Measurements from ENCODE around the gene SLC19A1. TPM values are rescaled to one million over a fixed set of nuclear protein-coding genes. Genes with fewer than 3 reads are reported as not detected.

SLC19A1 gene
- total RNA-seq, 4 donors from 2014 or later = 10.7 to 70.8 (median 30.5) TPM

- Histone ChIP-seq H3K9me3 (no peaks in the 10 kb centered on the region), H3K36me3 (no peaks in the 10 kb centered on the region), H3K27me3 (no peaks in the 10 kb centered on the region), H3K27ac (peak overlapping the region in 1 of 4 donors; percentile 21), H3K4me3 (no peak overlapping the region), H3K4me1 (peaks cover 0 to 15% (median 0%) of the 10 kb centered on the region in 4 donors)
- no peak for TF ChIP-seq POLR2A (IDR thresholded peaks at IDR 0.05)
- TF ChIP-seq CTCF (IDR thresholded peaks at IDR 0.05) = no peak
- DNase-seq = peak in 1 of 3 donors; percentile 43
Measured at GRCh38 chr21:45465611-45466329, 76.5 kb downstream of the SLC19A1 start.

GRCh38 chr21:45465105-45465504, 77.1 kb downstream of the SLC19A1 start:
- peak in 2 of 3 donors; percentile 39 to 48 for DNase-seq
- Histone ChIP-seq H3K27ac (no peak overlapping the region), H3K36me3 (no peaks in the 10 kb centered on the region), H3K27me3 (no peaks in the 10 kb centered on the region), H3K9me3 (no peaks in the 10 kb centered on the region), H3K4me1 (peaks cover 0 to 8% (median 0%) of the 10 kb centered on the region in 4 donors), H3K4me3 (no peak overlapping the region)
- TF ChIP-seq CTCF (IDR thresholded peaks at IDR 0.05) (no peak), POLR2A (IDR thresholded peaks at IDR 0.05) (no peak)

- Histone ChIP-seq H3K9me3 (no peaks in the 10 kb centered on the region), H3K4me1 (peaks cover 0 to under 1% (median 0%) of the 10 kb centered on the region in 4 donors), H3K27me3 (no peaks in the 10 kb centered on the region), H3K4me3 (no peak overlapping the region), H3K36me3 (no peaks in the 10 kb centered on the region), H3K27ac (no peak overlapping the region)
- TF ChIP-seq CTCF (IDR thresholded peaks at IDR 0.05) = no peak
- TF ChIP-seq POLR2A (IDR thresholded peaks at IDR 0.05) = no peak
- DNase-seq = no peak
Measured at GRCh38 chr21:45464309-45464708, 77.9 kb downstream of the SLC19A1 start.

- DNase-seq = peak in 1 of 3 donors; percentile 24
- Histone ChIP-seq H3K9me3 (no peaks in the 10 kb centered on the region), H3K4me1 (no peaks in the 10 kb centered on the region), H3K4me3 (no peak overlapping the region), H3K36me3 (no peaks in the 10 kb centered on the region), H3K27me3 (no peaks in the 10 kb centered on the region), H3K27ac (no peak overlapping the region)
- TF ChIP-seq CTCF (IDR thresholded peaks at IDR 0.05) (no peak), POLR2A (IDR thresholded peaks at IDR 0.05) (no peak)
Measured at GRCh38 chr21:45463871-45464270, 78.4 kb downstream of the SLC19A1 start.

- Histone ChIP-seq H3K9me3 (no peaks in the 10 kb centered on the region), H3K4me1 (peaks cover 0 to 5% (median 0%) of the 10 kb centered on the region in 4 donors), H3K36me3 (no peaks in the 10 kb centered on the region), H3K27me3 (no peaks in the 10 kb centered on the region), H3K4me3 (no peak overlapping the region), H3K27ac (no peak overlapping the region)
- no peak for TF ChIP-seq POLR2A (IDR thresholded peaks at IDR 0.05)
- DNase-seq = no peak
Measured at GRCh38 chr21:45461806-45462341, 80.4 kb downstream of the SLC19A1 start.

- no peak for TF ChIP-seq POLR2A (IDR thresholded peaks at IDR 0.05)
- TF ChIP-seq CTCF (IDR thresholded peaks at IDR 0.05) = no peak
- no peaks in the 10 kb centered on the region for H3K9me3 ChIP-seq
- H3K36me3 ChIP-seq = no peaks in the 10 kb centered on the region
- H3K4me3 ChIP-seq = no peak overlapping the region
- H3K4me1 ChIP-seq = peaks cover 0 to 5% (median 0%) of the 10 kb centered on the region in 4 donors
- no peak overlapping the region for H3K27ac ChIP-seq
- H3K27me3 ChIP-seq = no peaks in the 10 kb centered on the region
- DNase-seq = peak in 1 of 3 donors; percentile 18
Measured at GRCh38 chr21:45461369-45461750, 80.9 kb downstream of the SLC19A1 start.

All from Peyer's patch (tissue), 4 donors.